Heart left ventricle (tissue), 16 donors: ENCODE measurements around the gene CARMIL3. TPM values are rescaled to one million over a fixed set of nuclear protein-coding genes. Genes with fewer than 3 reads are reported as not detected.

Source experiments
- ATAC-seq, 4 donors: fragments of 200-7000 bp; cut with Tn5 transposase; one replicate each; pipeline ENCODE4 v1.9.1; 2020 to 2022; ENCODE audit warnings: moderate library complexity in 4 of 4, mild to moderate bottlenecking in 3 of 4, moderate number of reproducible peaks in 1 of 4
- DNase-seq, 5 donors: peaks; one replicate each; pipeline ENCODE4 v3.0.0-alpha.2; 2020
- H3K27ac ChIP-seq, 12 donors: fragments of 200-600 bp; sonication (generic) in 4 of 12; one replicate each; pipeline versions ENCODE4 v1.5.0 to v1.8.0; 2016 to 2022; ENCODE audit warnings: mild to moderate bottlenecking in 2 of 12
- H3K27me3 ChIP-seq, 9 donors: fragments of 200-600 bp; sonication (generic) in 2 of 9; one replicate each; pipeline versions ENCODE4 v1.5.1 to v1.8.0; 2016 to 2022; ENCODE audit warnings: mild to moderate bottlenecking in 3 of 9
- H3K36me3 ChIP-seq, 9 donors: fragments of 200-600 bp; sonication (generic) in 2 of 9; one replicate each; pipeline versions ENCODE4 v1.5.0 to v1.8.0; 2018 to 2022; ENCODE audit warnings: mild to moderate bottlenecking in 2 of 9
- H3K4me1 ChIP-seq, 12 donors: fragments of 200-600 bp; sonication (generic) in 4 of 12; one replicate each; pipeline versions ENCODE4 v1.5.0 to v1.8.0; 2016 to 2022; ENCODE audit warnings: mild to moderate bottlenecking in 3 of 12
- H3K4me3 ChIP-seq, 12 donors: fragments of 200-600 bp; sonication (generic) in 4 of 12; one replicate each; pipeline versions ENCODE4 v1.5.0 to v1.8.0; 2017 to 2022; ENCODE audit warnings: mild to moderate bottlenecking in 9 of 12, moderate library complexity in 4 of 12
- H3K9me3 ChIP-seq, 12 donors: fragments of 200-600 bp; sonication (generic) in 4 of 12; one replicate each; pipeline versions ENCODE4 v1.5.0 to v1.8.0; 2016 to 2022; ENCODE audit warnings: mild to moderate bottlenecking in 1 of 12
- CTCF ChIP-seq, 12 donors: fragments of 200-600 bp; sonication (generic) in 4 of 12; IDR thresholded peaks; one replicate each; pipeline versions ENCODE4 v1.5.0 to v1.8.0; 2018 to 2022; ENCODE audit warnings: antibody characterized with exemption in 12 of 12, mild to moderate bottlenecking in 5 of 12
- POLR2A ChIP-seq, 2 donors: fragments of 450-650 bp; IDR thresholded peaks; one replicate each; pipeline ENCODE4 v1.6.1; 2017; ENCODE audit warnings: antibody characterized with exemption in 2 of 2, mild to moderate bottlenecking in 2 of 2, moderate library complexity in 2 of 2
- WGBS, 4 donors: extraction: QIAGEN DNeasy Blood & Tissue Kit in 2 of 4; methylation state at CpG; one replicate each; pipeline versions ENCODE4 v1.1.5 to v1.1.7; 2013 to 2018; 5-methylcytosine and 5-hydroxymethylcytosine counted together
- intact Hi-C, 10 donors: fragments of 100-400 bp; cut with DNase I; formaldehyde crosslinking; loops; one replicate each; pipeline versions ENCODE4 v1.11.1 to v1.14.2; 2022
- polyA plus RNA-seq, 2 donors: library from polyadenylated mRNA; stranded (reverse); fragments of 200-250 nt; gene quantifications; one replicate each; pipeline ENCODE4 v1.2.3, GENCODE V29; 2013
- total RNA-seq, 9 donors: library from RNA; depleted of rRNA in 2 of 9; stranded (reverse); fragments of >200 nt in 2 of 9; fragmentation: NEBNext Ultra II Directional in 3 of 9; extraction: Animal tissue kit (Norgen Biotek cat#: 25700) in 3 of 9; gene quantifications; one replicate each; pipeline versions ENCODE4 v1.1.0 to v1.2.4, GENCODE V29; 2016 to 2023
- donor health status: ischemic (EF 13 %, LVEDD 7.1; RV severe dilation, severe dysfunction).
- donor health status: healthy with polysubstance abuse.
- donor health status: DM: no; HTN: yes; CAD: no.
- donor health status: DM: no; HTN: no; CAD: no.
- donor health status: ischemic (EF 25% LVEDD 6.9; RV normal size, moderate dysfunction).
- donor health status: ischemic (EF 25% LVEDD 5.7; RV mildly dilated, moderate dysfunction).
- donor health status: healthy.
- donor health status: DM: yes; HTN: yes; CAD: no.
- donor health status: ischemic (EF 35%, LVEDD 5.7; RV mildly dilated, moderate dysfunction).
- donor health status: nonischemic (EF 11% LVEDD 7.7; RV severe dilation, severe dysfunction).
- donor health status: DM: yes; HTN: yes; CAD: no.
- donor health status: PGD.
- donor health status: ischemic (EF 29% LVEDD 5.4; RV normal size, mild dysfunction).
- donor health status: nonischemic (EF 23%, LVEDD 6.1; RV moderate dilation, normal function).

The CARMIL3 gene
- total and polyA plus RNA-seq, 11 donors = 0.05 to 0.38 (median 0.15) TPM; not detected in 3

GRCh38 chr14:24115422-24116127 lies 63.8 kb downstream of the CARMIL3 start:
- H3K4me3 ChIP-seq = peak overlapping the region; percentile 48 to 79 (median 71)
- H3K4me1 ChIP-seq = peaks cover 0 to 28% (median 18%) of the 10 kb centered on the region in 12 donors
- no peaks in the 10 kb centered on the region for H3K27me3 ChIP-seq
- WGBS, 4 donors = 1 to 6% (median 3%) methylated on average over 12 to 14 of the region's 14 CpGs
- H3K27ac ChIP-seq = peak overlapping the region in 11 of 12 donors; percentile 44 to 100 (median 97)
- H3K36me3 ChIP-seq = peaks cover 0 to 44% (median 38%) of the 10 kb centered on the region in 9 donors
- no peaks in the 10 kb centered on the region for H3K9me3 ChIP-seq
- ATAC-seq (peak in 1 of 4 donors; percentile 0), DNase-seq (no peak)
- no peak for TF ChIP-seq POLR2A (IDR thresholded peaks at IDR 0.05)
- TF ChIP-seq CTCF (IDR thresholded peaks at IDR 0.05) = no peak
- intact Hi-C loops = loop anchor here in 3 of 10 donors (2.0 kb wide), 4 partner anchors 15 to 73 kb away; partner anchors contain the start of genes EMC9 (in 2 of the 3), FITM1 (in 1 of the 3), IPO4 (in 1 of the 3) and IRF9 (in 1 of the 3)

GRCh38 chr14:24116128-24116814 lies 64.5 kb downstream of the CARMIL3 start:
- DNase-seq (no peak), ATAC-seq (no peak)
- no peak for TF ChIP-seq CTCF (IDR thresholded peaks at IDR 0.05)
- TF ChIP-seq POLR2A (IDR thresholded peaks at IDR 0.05) = no peak
- H3K36me3 ChIP-seq = peaks cover 0 to 51% (median 45%) of the 10 kb centered on the region in 9 donors
- peak overlapping the region in 9 of 12 donors; percentile 59 to 79 (median 71) for H3K4me3 ChIP-seq
- peaks cover 0 to 28% (median 17%) of the 10 kb centered on the region in 12 donors for H3K4me1 ChIP-seq
- H3K27ac ChIP-seq = no peak overlapping the region
- no peaks in the 10 kb centered on the region for H3K9me3 ChIP-seq
- intact Hi-C loops = no loop called here
- H3K27me3 ChIP-seq = no peaks in the 10 kb centered on the region
- 82 to 84% (median 83%) methylated on average over 6 of the region's 6 CpGs for WGBS, 4 donors

- no peak overlapping the region for H3K27ac ChIP-seq
These were observed 65.4 kb downstream of the CARMIL3 start for GRCh38 chr14:24117179-24117578.

More at GRCh38 chr14:24117179-24117578, 65.4 kb downstream of the CARMIL3 start:
- intact Hi-C loops = no loop called here
- TF ChIP-seq CTCF (IDR thresholded peaks at IDR 0.05) (no peak), POLR2A (IDR thresholded peaks at IDR 0.05) (no peak)
- Histone ChIP-seq H3K27me3 (no peaks in the 10 kb centered on the region), H3K4me3 (no peak overlapping the region), H3K9me3 (no peaks in the 10 kb centered on the region), H3K36me3 (peaks cover 0 to 60% (median 54%) of the 10 kb centered on the region in 9 donors), H3K4me1 (peaks cover 0 to 28% (median 17%) of the 10 kb centered on the region in 12 donors)
- DNase-seq (no peak), ATAC-seq (no peak)
- 86 to 91% (median 88%) methylated on average over 6 of the region's 6 CpGs for WGBS, 4 donors

Other genes with a start within 250 kb of the CARMIL3 start
- gene DHRS4, start 98.2 kb upstream of the CARMIL3 start, total RNA-seq = 10 to 100 TPM; 20.3 to 48.5 (median 30.3) TPM
- 10 to 100 TPM; 36.2 to 76.3 TPM for gene DHRS4, start 98.2 kb upstream of the CARMIL3 start, polyA plus RNA-seq
- gene DHRS4L2, start 63.1 kb upstream of the CARMIL3 start, total RNA-seq = 10 to 100 TPM; 17.9 to 37.1 (median 27.5) TPM
- 10 to 100 TPM; 22.2 to 65.9 TPM for gene DHRS4L2, start 63.1 kb upstream of the CARMIL3 start, polyA plus RNA-seq
- under 1 TPM in 3 of 9 donors, not detected in 6; 0.23 to 0.52 (median 0.25) TPM for gene CPNE6, start 19.6 kb downstream of the CARMIL3 start, total RNA-seq
- not detected for gene CPNE6, start 19.6 kb downstream of the CARMIL3 start, polyA plus RNA-seq
- gene PCK2, start 42.3 kb downstream of the CARMIL3 start, total RNA-seq = 10 to 100 TPM in 2 of 9 donors, 1 to 10 TPM in 7; 2.1 to 14.6 (median 3.9) TPM
- 1 to 10 TPM; 1.5 to 5.4 TPM for gene PCK2, start 42.3 kb downstream of the CARMIL3 start, polyA plus RNA-seq
- gene DCAF11, start 62.8 kb downstream of the CARMIL3 start, total RNA-seq = 100 to 1,000 TPM in 2 of 9 donors, 10 to 100 TPM in 7; 55.1 to 117 (median 75.0) TPM
- gene DCAF11, start 62.8 kb downstream of the CARMIL3 start, polyA plus RNA-seq = 100 to 1,000 TPM in 1 of 2 donors, 10 to 100 TPM in 1; 25.3 to 111 TPM
- gene NRL, start 62.9 kb downstream of the CARMIL3 start, total RNA-seq = 1 to 10 TPM; 1.3 to 2.9 (median 2.1) TPM
- gene NRL, start 62.9 kb downstream of the CARMIL3 start, polyA plus RNA-seq = 1 to 10 TPM; 2.1 to 3.0 TPM
- gene FITM1, start 78.7 kb downstream of the CARMIL3 start, total RNA-seq = 100 to 1,000 TPM in 5 of 9 donors, 10 to 100 TPM in 4; 58.5 to 247 (median 107) TPM
- gene FITM1, start 78.7 kb downstream of the CARMIL3 start, polyA plus RNA-seq = 100 to 1,000 TPM in 1 of 2 donors, 10 to 100 TPM in 1; 43.3 to 276 TPM
- gene PSME1, start 84.2 kb downstream of the CARMIL3 start, total RNA-seq = 100 to 1,000 TPM in 6 of 9 donors, 10 to 100 TPM in 3; 87.3 to 331 (median 110) TPM
- 100 to 1,000 TPM; 125 to 164 TPM for gene PSME1, start 84.2 kb downstream of the CARMIL3 start, polyA plus RNA-seq
- 10 to 100 TPM in 8 of 9 donors, 1 to 10 TPM in 1; 9.6 to 18.7 (median 13.8) TPM for gene EMC9, start 89.6 kb downstream of the CARMIL3 start, total RNA-seq
- gene EMC9, start 89.6 kb downstream of the CARMIL3 start, polyA plus RNA-seq = 10 to 100 TPM; 20.1 to 30.6 TPM
- gene PSME2, start 94.6 kb downstream of the CARMIL3 start, total RNA-seq = 100 to 1,000 TPM in 3 of 9 donors, 10 to 100 TPM in 6; 51.4 to 360 (median 80.8) TPM
- 100 to 1,000 TPM in 1 of 2 donors, 10 to 100 TPM in 1; 90.4 to 222 TPM for gene PSME2, start 94.6 kb downstream of the CARMIL3 start, polyA plus RNA-seq
- gene RNF31, start 95.5 kb downstream of the CARMIL3 start, total RNA-seq = 10 to 100 TPM; 31.6 to 54.2 (median 36.6) TPM
- 10 to 100 TPM; 36.4 to 38.3 TPM for gene RNF31, start 95.5 kb downstream of the CARMIL3 start, polyA plus RNA-seq
- 100 to 1,000 TPM in 1 of 9 donors, 10 to 100 TPM in 8; 23.4 to 169 (median 29.8) TPM for gene IRF9, start 109.3 kb downstream of the CARMIL3 start, total RNA-seq
- gene IRF9, start 109.3 kb downstream of the CARMIL3 start, polyA plus RNA-seq = 10 to 100 TPM; 26.6 to 30.4 TPM
- gene REC8, start 120.1 kb downstream of the CARMIL3 start, total RNA-seq = 10 to 100 TPM in 2 of 9 donors, 1 to 10 TPM in 6, under 1 TPM in 1; 0.32 to 25.3 (median 4.4) TPM
- gene REC8, start 120.1 kb downstream of the CARMIL3 start, polyA plus RNA-seq = 1 to 10 TPM; 2.2 to 4.8 TPM
- 10 to 100 TPM in 8 of 9 donors, 1 to 10 TPM in 1; 9.1 to 25.6 (median 17.2) TPM for gene IPO4, start 136.8 kb downstream of the CARMIL3 start, total RNA-seq
- 10 to 100 TPM in 1 of 2 donors, 1 to 10 TPM in 1; 1.8 to 40.0 TPM for gene IPO4, start 136.8 kb downstream of the CARMIL3 start, polyA plus RNA-seq
- 10 to 100 TPM; 15.4 to 32.3 (median 26.3) TPM for gene TM9SF1, start 143.4 kb downstream of the CARMIL3 start, total RNA-seq
- 10 to 100 TPM in 1 of 2 donors, 1 to 10 TPM in 1; 6.1 to 52.8 TPM for gene TM9SF1, start 143.4 kb downstream of the CARMIL3 start, polyA plus RNA-seq
- gene TSSK4, start 153.7 kb downstream of the CARMIL3 start, total RNA-seq = under 1 TPM in 1 of 9 donors, not detected in 8; 0.19 TPM
- under 1 TPM in 1 of 2 donors, not detected in 1; 0.23 TPM for gene TSSK4, start 153.7 kb downstream of the CARMIL3 start, polyA plus RNA-seq
- 10 to 100 TPM; 20.2 to 42.3 (median 34.5) TPM for gene CHMP4A, start 161.5 kb downstream of the CARMIL3 start, total RNA-seq
- gene CHMP4A, start 161.5 kb downstream of the CARMIL3 start, polyA plus RNA-seq = 10 to 100 TPM; 32.1 to 72.8 TPM
- gene MDP1, start 164.1 kb downstream of the CARMIL3 start, total RNA-seq = 10 to 100 TPM; 12.8 to 22.6 (median 15.5) TPM
- gene MDP1, start 164.1 kb downstream of the CARMIL3 start, polyA plus RNA-seq = 10 to 100 TPM; 20.8 to 26.5 TPM
- gene NEDD8, start 180.4 kb downstream of the CARMIL3 start, total RNA-seq = 100 to 1,000 TPM; 174 to 217 (median 197) TPM
- gene NEDD8, start 180.4 kb downstream of the CARMIL3 start, polyA plus RNA-seq = 100 to 1,000 TPM; 276 to 287 TPM
- gene GMPR2, start 180.9 kb downstream of the CARMIL3 start, total RNA-seq = 10 to 100 TPM; 23.9 to 55.9 (median 32.8) TPM
- 10 to 100 TPM; 26.6 to 28.1 TPM for gene GMPR2, start 180.9 kb downstream of the CARMIL3 start, polyA plus RNA-seq
- gene TINF2, start 190.6 kb downstream of the CARMIL3 start, total RNA-seq = 10 to 100 TPM; 34.5 to 58.1 (median 42.6) TPM
- 10 to 100 TPM; 16.1 to 55.4 TPM for gene TINF2, start 190.6 kb downstream of the CARMIL3 start, polyA plus RNA-seq
- 10 to 100 TPM in 1 of 9 donors, 1 to 10 TPM in 3, under 1 TPM in 2, not detected in 3; 0.52 to 38.9 (median 1.0) TPM for gene TGM1, start 211.2 kb downstream of the CARMIL3 start, total RNA-seq
- gene TGM1, start 211.2 kb downstream of the CARMIL3 start, polyA plus RNA-seq = under 1 TPM; 0.61 to 0.69 TPM
- gene RABGGTA, start 219.6 kb downstream of the CARMIL3 start, total RNA-seq = 10 to 100 TPM; 18.8 to 33.1 (median 26.7) TPM
- gene RABGGTA, start 219.6 kb downstream of the CARMIL3 start, polyA plus RNA-seq = 10 to 100 TPM; 26.3 to 29.2 TPM
- 10 to 100 TPM in 6 of 9 donors, 1 to 10 TPM in 3; 6.3 to 18.1 (median 11.3) TPM for gene DHRS1, start 247.8 kb downstream of the CARMIL3 start, total RNA-seq
- gene DHRS1, start 247.8 kb downstream of the CARMIL3 start, polyA plus RNA-seq = 10 to 100 TPM in 1 of 2 donors, 1 to 10 TPM in 1; 5.5 to 10.7 TPM
- 10 to 100 TPM; 22.1 to 34.0 (median 27.8) TPM for gene NOP9, start 247.8 kb downstream of the CARMIL3 start, total RNA-seq
- gene NOP9, start 247.8 kb downstream of the CARMIL3 start, polyA plus RNA-seq = 10 to 100 TPM; 13.5 to 29.8 TPM